NCI-H2171 (cell line): ENCODE data around the gene BMX.

Experiments
- DNase-seq: peaks from one replicate; lab custom pipeline; 2025; lab: John Stamatoyannopoulos, UW

BMX gene

GRCh38 chrX:15500497-15500966, at the start of gene BMX:
Gene BMX (plus strand): TSS chrX:15500807. CDS start chrX:15508354, 7,547 bp downstream.
- DNase-seq = no peak

- peak; percentile 65 for DNase-seq
These were observed 48.7 kb upstream of the BMX start for GRCh38 chrX:15451913-15452312.

GRCh38 chrX:15464704-15465103, 35.9 kb upstream of the BMX start:
- DNase-seq = no peak

GRCh38 chrX:15465347-15465746, 35.3 kb upstream of the BMX start:
- no peak for DNase-seq

GRCh38 chrX:15465896-15466651, 34.5 kb upstream of the BMX start:
- no peak for DNase-seq

- peak; percentile 53 for DNase-seq
These were observed 32.6 kb upstream of the BMX start for GRCh38 chrX:15468036-15468435.

GRCh38 chrX:15469613-15470012, 31.0 kb upstream of the BMX start:
- DNase-seq = no peak

GRCh38 chrX:15471028-15471427, 29.6 kb upstream of the BMX start:
- DNase-seq = peak; percentile 13

- no peak for DNase-seq
These were observed 28.1 kb upstream of the BMX start for GRCh38 chrX:15472531-15472930.

- no peak for DNase-seq
These were observed 26.6 kb upstream of the BMX start for GRCh38 chrX:15474028-15474427.

GRCh38 chrX:15475021-15475420, 25.6 kb upstream of the BMX start:
- DNase-seq = no peak

- no peak for DNase-seq
These were observed 25.1 kb upstream of the BMX start for GRCh38 chrX:15475486-15475885.

- DNase-seq = no peak
These were observed 16.7 kb upstream of the BMX start for GRCh38 chrX:15483891-15484290.

GRCh38 chrX:15492469-15492868, 8.1 kb upstream of the BMX start:
- DNase-seq = no peak

GRCh38 chrX:15493118-15493962, 7.3 kb upstream of the BMX start, which contains the start of gene PIR:
Gene PIR (minus strand): TSS chrX:15493333. CDS start chrX:15491257, 2,076 bp downstream.
- peak; percentile 75 for DNase-seq

- no peak for DNase-seq
These were observed 4.8 kb upstream of the BMX start for GRCh38 chrX:15495801-15496200.

- no peak for DNase-seq
These were observed 3.8 kb upstream of the BMX start for GRCh38 chrX:15496824-15497223.

GRCh38 chrX:15497865-15498264, 2.7 kb upstream of the BMX start:
- no peak for DNase-seq

GRCh38 chrX:15498741-15499140, 1.9 kb upstream of the BMX start:
- DNase-seq = no peak

GRCh38 chrX:15499976-15500375, 631 bp upstream of the BMX start:
- DNase-seq = no peak

- DNase-seq = no peak
These were observed 899 bp downstream of the BMX start for GRCh38 chrX:15501506-15501905.

- DNase-seq = no peak
These were observed 4.1 kb downstream of the BMX start for GRCh38 chrX:15504661-15505060.

GRCh38 chrX:15505101-15505500, 4.5 kb downstream of the BMX start:
- DNase-seq = no peak
